ENCODE results near the gene APBB2.

Gene APBB2

DNA sequence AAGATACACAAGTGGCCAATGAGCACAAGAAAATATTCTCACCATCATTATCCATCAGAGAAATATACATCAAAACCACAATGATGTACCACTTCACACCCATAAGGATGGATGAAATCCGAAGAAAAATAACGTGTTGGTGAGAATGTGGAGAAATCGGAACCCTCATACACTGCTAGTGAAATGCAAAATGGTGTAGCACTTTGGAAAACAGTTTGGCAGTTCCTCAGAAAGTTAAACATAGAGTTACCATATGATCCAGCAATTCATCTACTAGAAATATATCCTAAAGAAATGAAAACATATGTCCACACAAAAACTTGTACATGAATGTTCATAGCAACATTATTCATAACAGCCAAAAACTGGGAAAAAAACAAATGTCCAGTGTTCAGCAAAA, 18.5 kb upstream of the APBB2 start:
- no peak overlapping the region for H3K23ac ChIP-seq (ENCODE audit: low read length)
- no peak overlapping the region for H3K9ac ChIP-seq (ENCODE audit: low read length)
- H3K4me3 ChIP-seq (ENCODE audit: low read depth, low read length), result no peak overlapping the region
- no peaks in the 10 kb centered on the region for H3K27me3 ChIP-seq (ENCODE audit: insufficient read depth, low read length)
- no peak overlapping the region for H2BK120ac ChIP-seq (ENCODE audit: insufficient read depth, low read length, poor library complexity)
- H3K27ac ChIP-seq (ENCODE audit: low read depth, low read length), result no peak overlapping the region
- H4K8ac ChIP-seq (ENCODE audit: low read depth, low read length), result no peak overlapping the region
- no peak overlapping the region for H2AFZ ChIP-seq (ENCODE audit: insufficient read depth, low read length, poor library complexity)
- no peaks in the 10 kb centered on the region for H3K79me1 ChIP-seq (ENCODE audit: low read length)
- DNase-seq, result no peak
- H4K12ac ChIP-seq (ENCODE audit: low read depth, low read length), result no peak overlapping the region
- H3K4me2 ChIP-seq (ENCODE audit: low read length), result no peak overlapping the region
- H3K4ac ChIP-seq (ENCODE audit: low read depth, low read length), result no peak overlapping the region
- H3K36me3 ChIP-seq (ENCODE audit: control insufficient read depth in 1 of 2, insufficient read depth in 2 of 2, low read length in 2 of 2), result no peaks in the 10 kb centered on the region
- WGBS (ENCODE audit: extremely low coverage, insufficient coverage, insufficient read length), result no CpG with 5 or more reads among the region's 3 CpGs
- no peak overlapping the region for H3K14ac ChIP-seq (ENCODE audit: low read length)
- H4K91ac ChIP-seq (ENCODE audit: low read depth, low read length), result no peak overlapping the region
- no peak overlapping the region for H3K18ac ChIP-seq (ENCODE audit: low read length)
- no peaks in the 10 kb centered on the region for H3K4me1 ChIP-seq (ENCODE audit: control insufficient read depth in 1 of 2, insufficient read depth in 2 of 2, low read length in 2 of 2)
- H2AK5ac ChIP-seq (ENCODE audit: low read length), result no peak overlapping the region
- no peaks in the 10 kb centered on the region for H3K9me3 ChIP-seq (ENCODE audit: insufficient read depth, low read depth, low read length)
- no peaks in the 10 kb centered on the region for H3K79me2 ChIP-seq (ENCODE audit: control insufficient read depth, insufficient read depth, low read length, poor library complexity)
- no peak overlapping the region for H2BK12ac ChIP-seq (ENCODE audit: low read length)
- no peak overlapping the region for H2BK5ac ChIP-seq (ENCODE audit: low read depth, low read length, poor library complexity)

DNA sequence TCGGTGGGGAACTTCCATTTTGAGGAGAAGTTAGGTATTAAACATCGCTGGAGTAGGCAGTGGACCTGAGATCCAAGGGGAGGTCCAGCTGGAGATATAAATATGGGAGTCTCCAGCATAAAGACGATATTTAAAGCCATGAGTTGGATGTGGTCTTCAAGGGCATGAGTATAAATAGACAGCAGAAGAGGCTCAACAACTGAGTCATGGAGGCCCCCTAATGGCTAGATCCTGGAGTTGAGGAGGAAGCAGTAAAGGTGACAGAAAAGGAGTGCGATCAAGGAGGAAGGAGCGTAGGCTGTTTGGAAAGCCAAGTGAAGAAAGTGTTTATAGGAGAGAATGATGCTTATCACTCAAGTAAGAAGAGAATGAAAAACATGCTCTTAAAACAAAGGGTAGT, 18.1 kb upstream of the APBB2 start:
- Histone ChIP-seq H2BK120ac (ENCODE audit: insufficient read depth, low read length, poor library complexity) (no peak overlapping the region), H3K27me3 (ENCODE audit: insufficient read depth, low read length) (no peaks in the 10 kb centered on the region), H3K4me1 (ENCODE audit: control insufficient read depth in 1 of 2, insufficient read depth in 2 of 2, low read length in 2 of 2) (no peaks in the 10 kb centered on the region), H3K79me1 (ENCODE audit: low read length) (no peaks in the 10 kb centered on the region), H3K23ac (ENCODE audit: low read length) (no peak overlapping the region), H3K36me3 (ENCODE audit: control insufficient read depth in 1 of 2, insufficient read depth in 2 of 2, low read length in 2 of 2) (no peaks in the 10 kb centered on the region), H3K79me2 (ENCODE audit: control insufficient read depth, insufficient read depth, low read length, poor library complexity) (no peaks in the 10 kb centered on the region), H4K8ac (ENCODE audit: low read depth, low read length) (no peak overlapping the region), H3K14ac (ENCODE audit: low read length) (no peak overlapping the region), H3K18ac (ENCODE audit: low read length) (no peak overlapping the region), H3K4me2 (ENCODE audit: low read length) (no peak overlapping the region), H2BK5ac (ENCODE audit: low read depth, low read length, poor library complexity) (no peak overlapping the region), H4K91ac (ENCODE audit: low read depth, low read length) (no peak overlapping the region), H3K9me3 (ENCODE audit: insufficient read depth, low read depth, low read length) (no peaks in the 10 kb centered on the region), H3K4ac (ENCODE audit: low read depth, low read length) (no peak overlapping the region), H3K4me3 (ENCODE audit: low read depth, low read length) (no peak overlapping the region), H3K9ac (ENCODE audit: low read length) (no peak overlapping the region), H4K12ac (ENCODE audit: low read depth, low read length) (no peak overlapping the region), H2BK12ac (ENCODE audit: low read length) (no peak overlapping the region), H3K27ac (ENCODE audit: low read depth, low read length) (no peak overlapping the region), H2AFZ (ENCODE audit: insufficient read depth, low read length, poor library complexity) (no peak overlapping the region), H2AK5ac (ENCODE audit: low read length) (no peak overlapping the region)
- no peak for DNase-seq
- no CpG with 5 or more reads among the region's 5 CpGs for WGBS (ENCODE audit: extremely low coverage, insufficient coverage, insufficient read length)

DNA sequence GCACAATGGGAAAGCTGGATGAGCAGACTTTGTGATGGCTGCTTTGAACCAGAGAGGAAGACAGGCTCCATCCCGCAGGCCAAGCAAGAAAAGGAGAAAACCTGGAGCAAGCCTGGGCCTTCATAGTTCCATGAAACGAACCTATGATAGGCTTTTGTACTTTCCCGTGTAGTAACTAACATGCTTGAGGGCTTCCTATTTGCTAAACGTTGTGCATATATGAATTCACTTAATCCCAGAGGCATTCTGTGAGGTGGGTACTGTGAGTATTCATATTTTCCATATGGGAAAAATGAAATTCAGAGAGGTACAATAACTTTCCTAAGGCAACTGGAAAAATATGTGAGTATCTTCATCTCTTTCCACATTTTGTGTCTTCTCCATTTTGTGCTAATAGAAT, 13.6 kb upstream of the APBB2 start:
- H3K4me2 ChIP-seq (ENCODE audit: low read length), result no peak overlapping the region
- no peak overlapping the region for H3K18ac ChIP-seq (ENCODE audit: low read length)
- no peaks in the 10 kb centered on the region for H3K36me3 ChIP-seq (ENCODE audit: control insufficient read depth in 1 of 2, insufficient read depth in 2 of 2, low read length in 2 of 2)
- H3K4ac ChIP-seq (ENCODE audit: low read depth, low read length), result no peak overlapping the region
- no peak overlapping the region for H2AFZ ChIP-seq (ENCODE audit: insufficient read depth, low read length, poor library complexity)
- no peaks in the 10 kb centered on the region for H3K27me3 ChIP-seq (ENCODE audit: insufficient read depth, low read length)
- WGBS (ENCODE audit: extremely low coverage, insufficient coverage, insufficient read length), result no CpG with 5 or more reads among the region's 4 CpGs
- no peak for DNase-seq
- no peak overlapping the region for H4K91ac ChIP-seq (ENCODE audit: low read depth, low read length)
- H3K23ac ChIP-seq (ENCODE audit: low read length), result no peak overlapping the region
- H2BK12ac ChIP-seq (ENCODE audit: low read length), result no peak overlapping the region
- H3K27ac ChIP-seq (ENCODE audit: low read depth, low read length), result no peak overlapping the region
- no peaks in the 10 kb centered on the region for H3K79me1 ChIP-seq (ENCODE audit: low read length)
- no peak overlapping the region for H3K9ac ChIP-seq (ENCODE audit: low read length)
- H2BK5ac ChIP-seq (ENCODE audit: low read depth, low read length, poor library complexity), result no peak overlapping the region
- H4K8ac ChIP-seq (ENCODE audit: low read depth, low read length), result no peak overlapping the region
- no peak overlapping the region for H2AK5ac ChIP-seq (ENCODE audit: low read length)
- no peaks in the 10 kb centered on the region for H3K9me3 ChIP-seq (ENCODE audit: insufficient read depth, low read depth, low read length)
- H4K12ac ChIP-seq (ENCODE audit: low read depth, low read length), result no peak overlapping the region
- H3K14ac ChIP-seq (ENCODE audit: low read length), result no peak overlapping the region
- H3K4me1 ChIP-seq (ENCODE audit: control insufficient read depth in 1 of 2, insufficient read depth in 2 of 2, low read length in 2 of 2), result no peaks in the 10 kb centered on the region
- no peak overlapping the region for H3K4me3 ChIP-seq (ENCODE audit: low read depth, low read length)
- no peak overlapping the region for H2BK120ac ChIP-seq (ENCODE audit: insufficient read depth, low read length, poor library complexity)
- H3K79me2 ChIP-seq (ENCODE audit: control insufficient read depth, insufficient read depth, low read length, poor library complexity), result no peaks in the 10 kb centered on the region

GRCh38 chr4:41221850-41222645, 7.7 kb upstream of the APBB2 start:
- Histone ChIP-seq H3K9me3 (ENCODE audit: insufficient read depth, low read depth, low read length) (no peaks in the 10 kb centered on the region), H3K4me1 (ENCODE audit: control insufficient read depth in 1 of 2, insufficient read depth in 2 of 2, low read length in 2 of 2) (no peaks in the 10 kb centered on the region), H2BK12ac (ENCODE audit: low read length) (no peak overlapping the region), H2AFZ (ENCODE audit: insufficient read depth, low read length, poor library complexity) (no peak overlapping the region), H3K23ac (ENCODE audit: low read length) (no peak overlapping the region), H4K12ac (ENCODE audit: low read depth, low read length) (no peak overlapping the region), H3K4me3 (ENCODE audit: low read depth, low read length) (no peak overlapping the region), H3K14ac (ENCODE audit: low read length) (no peak overlapping the region), H4K91ac (ENCODE audit: low read depth, low read length) (no peak overlapping the region), H2AK5ac (ENCODE audit: low read length) (no peak overlapping the region), H3K79me2 (ENCODE audit: control insufficient read depth, insufficient read depth, low read length, poor library complexity) (no peaks in the 10 kb centered on the region), H3K27me3 (ENCODE audit: insufficient read depth, low read length) (no peaks in the 10 kb centered on the region), H3K36me3 (ENCODE audit: control insufficient read depth in 1 of 2, insufficient read depth in 2 of 2, low read length in 2 of 2) (no peaks in the 10 kb centered on the region), H2BK5ac (ENCODE audit: low read depth, low read length, poor library complexity) (no peak overlapping the region), H4K8ac (ENCODE audit: low read depth, low read length) (no peak overlapping the region), H3K27ac (ENCODE audit: low read depth, low read length) (no peak overlapping the region), H3K4me2 (ENCODE audit: low read length) (no peak overlapping the region), H2BK120ac (ENCODE audit: insufficient read depth, low read length, poor library complexity) (no peak overlapping the region), H3K18ac (ENCODE audit: low read length) (no peak overlapping the region), H3K79me1 (ENCODE audit: low read length) (no peaks in the 10 kb centered on the region), H3K9ac (ENCODE audit: low read length) (no peak overlapping the region), H3K4ac (ENCODE audit: low read depth, low read length) (no peak overlapping the region)
- WGBS (ENCODE audit: extremely low coverage, insufficient coverage, insufficient read length), result no CpG with 5 or more reads among the region's 4 CpGs
- no peak for DNase-seq
